HepG2 (cell line): ENCODE results near the gene PALM. TPM values are rescaled to one million over a fixed set of nuclear protein-coding genes. Genes with fewer than 3 reads are reported as not detected.
A peak's percentile ranks its signal among the peaks of the same experiment; 100 is the strongest.

Source experiments
- ARHGAP35 ChIP-seq: sonication (generic); formaldehyde crosslinking; IDR thresholded peaks from 2 replicates; pipeline ENCODE4 v1.9.0; 2022; ENCODE audit warnings: mild to moderate bottlenecking, inconsistent platforms, moderate library complexity, missing genetic modification reagents, borderline replicate concordance
- CCDC6 ChIP-seq: sonication (generic); formaldehyde crosslinking; IDR thresholded peaks from 2 replicates; pipeline ENCODE4 v1.8.1; 2022; ENCODE audit warnings: mild to moderate bottlenecking, missing genetic modification reagents, moderate library complexity
- ETV6 ChIP-seq: sonication (generic); formaldehyde crosslinking; conservative IDR thresholded peaks from 2 replicates; pipeline ENCODE4 v1.4.0; 2020; ENCODE audit warnings: missing genetic modification reagents
- FOXA1 ChIP-seq, 2 experiments: fragments of 450-650 bp in 1 of 2; sonication (generic) in 1 of 2; formaldehyde crosslinking in 1 of 2; IDR thresholded peaks; 2 replicates each; pipeline versions ENCODE4 v1.4.0 to v1.6.1; 2016 to 2020; ENCODE audit warnings: missing genetic modification reagents in 1 of 2
- HDAC6 ChIP-seq: fragments of 200-600 bp; sonication (generic); IDR thresholded peaks from 2 replicates; pipeline ENCODE4 v1.7.0; 2017; ENCODE audit warnings: mild to moderate bottlenecking, antibody characterized with exemption, low read length, low read depth
- MED8 ChIP-seq: sonication (generic); formaldehyde crosslinking; IDR thresholded peaks from 2 replicates; pipeline ENCODE4 v1.8.1; 2023; ENCODE audit warnings: mild to moderate bottlenecking, missing genetic modification reagents; ENCODE audit not compliant: insufficient replicate concordance
- RAD21 ChIP-seq: fragments of 450-650 bp; formaldehyde crosslinking; IDR thresholded peaks from 2 replicates; pipeline ENCODE4 v1.5.0; 2020; ENCODE audit warnings: mild to moderate bottlenecking
- RBAK ChIP-seq: sonication (generic); formaldehyde crosslinking; IDR thresholded peaks from 2 replicates; pipeline ENCODE4 v1.5.1; 2020; ENCODE audit warnings: mild to moderate bottlenecking, missing genetic modification reagents
- SMC3 ChIP-seq: IDR thresholded peaks from 2 replicates; pipeline ENCODE4 v1.6.1; 2011; ENCODE audit warnings: low read length, improper control_type of control experiment
- SP4 ChIP-seq: sonication (generic); formaldehyde crosslinking; IDR thresholded peaks from 2 replicates; pipeline ENCODE4 v1.8.1; 2023; ENCODE audit warnings: mild to moderate bottlenecking, missing genetic modification reagents
- TGIF2 ChIP-seq: IDR thresholded peaks from 2 replicates; pipeline ENCODE4 v1.6.1; 2016; ENCODE audit warnings: control low read depth, missing compliant biosample characterization
- ZBTB7B ChIP-seq: sonication (generic); formaldehyde crosslinking; IDR thresholded peaks from 2 replicates; pipeline ENCODE4 v1.4.0; 2020; ENCODE audit warnings: missing genetic modification reagents
- ZC3H4 ChIP-seq: sonication (generic); formaldehyde crosslinking; IDR thresholded peaks from 2 replicates; pipeline ENCODE4 v1.4.0; 2020; ENCODE audit warnings: missing genetic modification reagents, borderline replicate concordance
- ZFP91 ChIP-seq: sonication (generic); formaldehyde crosslinking; IDR thresholded peaks from 2 replicates; pipeline ENCODE4 v1.9.0; 2022; ENCODE audit warnings: missing genetic modification reagents, mild to moderate bottlenecking, borderline replicate concordance
- ZNF10 ChIP-seq: sonication (generic); formaldehyde crosslinking; IDR thresholded peaks from 2 replicates; pipeline ENCODE4 v1.4.0; 2020; ENCODE audit warnings: mild to moderate bottlenecking, low read depth, missing genetic modification reagents, borderline replicate concordance
- ZNF138 ChIP-seq: sonication (generic); formaldehyde crosslinking; IDR thresholded peaks from 2 replicates; pipeline ENCODE4 v1.5.0; 2020; ENCODE audit warnings: mild to moderate bottlenecking, low read depth, missing genetic modification reagents
- ZNF34 ChIP-seq: sonication (generic); formaldehyde crosslinking; IDR thresholded peaks from 2 replicates; pipeline ENCODE4 v1.4.0; 2020; ENCODE audit warnings: mild to moderate bottlenecking, missing genetic modification reagents, borderline replicate concordance
- ZNF383 ChIP-seq: sonication (generic); formaldehyde crosslinking; IDR thresholded peaks from 2 replicates; pipeline ENCODE4 v1.4.0; 2020; ENCODE audit warnings: missing genetic modification reagents, mild to moderate bottlenecking, borderline replicate concordance
- ZNF446 ChIP-seq: sonication (generic); formaldehyde crosslinking; IDR thresholded peaks from 2 replicates; pipeline ENCODE4 v1.5.0; 2020; ENCODE audit warnings: mild to moderate bottlenecking, missing genetic modification reagents
- ZNF530 ChIP-seq: sonication (generic); formaldehyde crosslinking; IDR thresholded peaks from 2 replicates; pipeline ENCODE4 v1.5.0; 2020; ENCODE audit warnings: low read depth, mild to moderate bottlenecking, missing genetic modification reagents
- ZNF768 ChIP-seq: sonication (generic); formaldehyde crosslinking; IDR thresholded peaks from 2 replicates; pipeline ENCODE4 v1.4.0; 2020; ENCODE audit warnings: missing genetic modification reagents
- ZNF777 ChIP-seq: sonication (generic); formaldehyde crosslinking; IDR thresholded peaks from 2 replicates; pipeline ENCODE4 v1.4.0; 2020; ENCODE audit warnings: missing genetic modification reagents
- ZNF850 ChIP-seq: sonication (generic); formaldehyde crosslinking; conservative IDR thresholded peaks from 2 replicates; pipeline ENCODE4 v1.9.0; 2021; ENCODE audit warnings: mild to moderate bottlenecking, missing genetic modification reagents
- ZSCAN20 ChIP-seq: sonication (generic); formaldehyde crosslinking; IDR thresholded peaks from 2 replicates; pipeline ENCODE4 v1.4.0; 2020; ENCODE audit warnings: missing genetic modification reagents, mild to moderate bottlenecking, borderline replicate concordance
- polyA plus RNA-seq, 8 experiments: library from polyadenylated mRNA; depleted of rRNA in 3 of 8; stranded (reverse) in 7 of 8; unstranded in 1 of 8; fragments of >200 nt; fragmentation: Illumina TruSeq in 4 of 8; extraction: Trizol in 4 of 8; gene quantifications; 2 replicates each; pipeline versions ENCODE4 v1.2.1 to v1.2.3, GENCODE V29; 2011 to 2016; ENCODE audit warnings: low read depth in 4 of 8, missing spikeins in 1 of 8, mixed read lengths in 1 of 8; ENCODE audit not compliant: insufficient read depth in 1 of 8
- total RNA-seq, 5 experiments: library from RNA; depleted of rRNA; stranded (reverse); fragments of >200 nt; fragmentation: Illumina TruSeq; extraction: Trizol; gene quantifications; 2 replicates each; pipeline ENCODE4 v1.2.3, GENCODE V29; 2016; ENCODE audit warnings: low read depth in 1 of 5
- TF ChIP-seq, protein P1 (sequence below): sonication (generic); formaldehyde crosslinking; IDR thresholded peaks from 2 replicates; pipeline ENCODE4 v1.5.1; 2020; ENCODE audit warnings: mild to moderate bottlenecking, moderate library complexity, missing genetic modification reagents
- TF ChIP-seq, protein P2 (sequence below): sonication (generic); formaldehyde crosslinking; IDR thresholded peaks from 2 replicates; pipeline ENCODE4 v1.8.0; 2022; ENCODE audit warnings: missing genetic modification reagents, low read depth, mild to moderate bottlenecking, borderline replicate concordance

Gene PALM
- total and polyA plus RNA-seq, 2 of the 13 experiments (the other 11 are each of a cell fraction or from before 2014, with no cell fraction given), result 4.0 to 9.7 TPM

GRCh38 chr19:663682-664117, 45.0 kb upstream of the PALM start (continued):
- TF ChIP-seq SMC3 (no peak), ZNF446 (CRISPR knock-in tag) (no peak), ZNF138 (no peak), ARHGAP35 (CRISPR knock-in tag) (peak; percentile 7; the same call in 1 of the 2 replicates), FOXA1 (IDR thresholded peaks at IDR 0.05) (no peak), FOXA1 (CRISPR knock-in tag; IDR thresholded peaks at IDR 0.05) (no peak), TGIF2 (CRISPR knock-in tag) (no peak), ZNF850 (CRISPR knock-in tag) (no peak), ZNF777 (no peak), ZBTB7B (CRISPR knock-in tag) (no peak), ZNF530 (no peak), ZSCAN20 (CRISPR knock-in tag) (0 out of 2 replicates have a peak, but pooled peaks have one; percentile 7), ETV6 (CRISPR knock-in tag) (no peak), ZFP91 (peak; percentile 43; the same call in 1 of the 2 replicates), RBAK (CRISPR knock-in tag) (no peak), HDAC6 (no peak), SP4 (no peak), ZNF383 (CRISPR knock-in tag) (no peak), ZNF10 (no peak; the same call in 1 of the 2 replicates), CCDC6 (CRISPR knock-in tag) (no peak), RAD21 (0 out of 2 replicates have a peak, but pooled peaks have one; percentile 13), MED8 (CRISPR knock-in tag) (no peak), ZNF768 (peak; percentile 63), ZNF34 (no peak), ZC3H4 (CRISPR knock-in tag) (no peak)
- TF ChIP-seq, protein P1, sequence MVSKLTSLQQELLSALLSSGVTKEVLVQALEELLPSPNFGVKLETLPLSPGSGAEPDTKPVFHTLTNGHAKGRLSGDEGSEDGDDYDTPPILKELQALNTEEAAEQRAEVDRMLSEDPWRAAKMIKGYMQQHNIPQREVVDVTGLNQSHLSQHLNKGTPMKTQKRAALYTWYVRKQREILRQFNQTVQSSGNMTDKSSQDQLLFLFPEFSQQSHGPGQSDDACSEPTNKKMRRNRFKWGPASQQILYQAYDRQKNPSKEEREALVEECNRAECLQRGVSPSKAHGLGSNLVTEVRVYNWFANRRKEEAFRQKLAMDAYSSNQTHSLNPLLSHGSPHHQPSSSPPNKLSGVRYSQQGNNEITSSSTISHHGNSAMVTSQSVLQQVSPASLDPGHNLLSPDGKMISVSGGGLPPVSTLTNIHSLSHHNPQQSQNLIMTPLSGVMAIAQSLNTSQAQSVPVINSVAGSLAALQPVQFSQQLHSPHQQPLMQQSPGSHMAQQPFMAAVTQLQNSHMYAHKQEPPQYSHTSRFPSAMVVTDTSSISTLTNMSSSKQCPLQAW (CRISPR knock-in tag), result 0 out of 2 replicates have a peak, but pooled peaks have one; percentile 2
- TF ChIP-seq, protein P2, sequence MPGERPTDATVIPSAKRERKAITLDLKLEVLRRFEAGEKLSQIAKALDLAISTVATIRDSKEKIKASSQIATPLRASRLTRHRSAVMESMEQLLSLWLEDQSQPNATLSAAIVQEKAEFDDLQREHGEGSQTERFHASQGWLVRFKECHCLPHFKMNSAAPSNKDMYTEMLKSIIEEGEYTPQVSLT (CRISPR knock-in tag), result no peak
